Regular cardiac myocyte (primary cell): ENCODE measurements around the gene ETFB. TPM values are rescaled to one million over a fixed set of nuclear protein-coding genes. Genes with fewer than 3 reads are reported as not detected.

Experiments
- total RNA-seq: library from RNA; depleted of rRNA; stranded (reverse); fragments of >200 nt; gene quantifications from 2 replicates; pipeline ENCODE4 v1.2.3, GENCODE V29; 2014

The ETFB gene
- 107 and 182 TPM in 2 replicates for total RNA-seq

DNA sequence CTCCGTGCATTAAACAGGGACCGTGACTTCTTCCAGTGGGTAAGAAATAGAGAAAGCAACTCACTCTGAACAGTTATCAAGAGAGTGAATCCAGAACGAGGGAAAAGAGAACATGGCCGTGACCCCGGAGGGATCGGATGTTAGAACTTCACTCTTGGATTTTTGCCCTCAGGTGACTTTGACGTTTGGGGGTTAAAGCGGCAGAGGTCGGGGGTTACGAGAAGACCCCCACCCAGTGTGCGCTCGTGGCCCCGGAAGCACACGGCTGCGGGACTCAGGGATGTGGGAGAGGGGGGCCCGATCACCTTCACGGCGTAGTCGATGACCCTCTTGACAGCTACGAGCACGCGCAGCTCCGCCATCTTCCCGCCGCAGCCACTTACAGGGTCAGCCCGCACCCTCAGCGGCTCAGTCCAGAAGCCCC, at the start of gene ETFB:
Gene ETFB (minus strand): TSS at position 424 of the 424 bp plus-strand sequence. CDS start 62 bp downstream, at position 362.

GRCh38 chr19:51387924-51388389, 21.8 kb upstream of the ETFB start, which contains the start of gene LIM2:
TSS of gene LIM2 (minus strand) at chr19:51387974. CDS start at chr19:51387443, 531 bp downstream.

GRCh38 chr19:51372649-51373504, 6.7 kb upstream of the ETFB start, which contains the start of gene NKG7:
TSS of gene NKG7 (minus strand) at chr19:51372654. CDS start at chr19:51372535, 119 bp downstream.

GRCh38 chr19:51368366-51369282, 2.4 kb upstream of the ETFB start, which contains the start of gene CLDND2:
TSS of gene CLDND2 (minus strand) at chr19:51369003. CDS start at chr19:51368577, 426 bp downstream.

GRCh38 chr19:51341976-51342580, 24.1 kb downstream of the ETFB start, which contains the start of gene VSIG10L:
TSS of gene VSIG10L (minus strand) at chr19:51342139. CDS start at chr19:51342124, 15 bp downstream.

GRCh38 chr19:51311351-51312257, 54.6 kb downstream of the ETFB start, which contains the start of gene IGLON5:
TSS of gene IGLON5 (plus strand) at chr19:51311644. CDS start at chr19:51311848, 204 bp downstream.

Other genes starting within 250 kb of the ETFB start
- 0.19 and 0.28 TPM in 2 replicates for gene SIGLEC9, start 241.5 kb downstream of the ETFB start, total RNA-seq
- gene SIGLEC7, start 224.1 kb downstream of the ETFB start, total RNA-seq = not detected in 2 replicates
- gene CD33, start 141.3 kb downstream of the ETFB start, total RNA-seq = not detected in 2 replicates
- gene SIGLECL1, start 115.3 kb downstream of the ETFB start, total RNA-seq = not detected in 2 replicates
- gene IGLON5, start 54.7 kb downstream of the ETFB start, total RNA-seq = under 0.01 TPM in 1 of 2 replicates, not detected in the other
- gene VSIG10L, start 24.2 kb downstream of the ETFB start, total RNA-seq = 0.38 and 0.85 TPM in 2 replicates
- not detected in 2 replicates for gene CLDND2, start 2.6 kb upstream of the ETFB start, total RNA-seq
- gene NKG7, start 6.3 kb upstream of the ETFB start, total RNA-seq = not detected in 2 replicates
- not detected in 2 replicates for gene LIM2, start 21.6 kb upstream of the ETFB start, total RNA-seq
- gene C19orf84, start 24.2 kb upstream of the ETFB start, total RNA-seq = not detected in 2 replicates
- not detected in 2 replicates for gene SIGLEC10, start 51.3 kb upstream of the ETFB start, total RNA-seq
- not detected in 2 replicates for gene SIGLEC8, start 92.1 kb upstream of the ETFB start, total RNA-seq
- not detected in 2 replicates for gene CEACAM18, start 112.2 kb upstream of the ETFB start, total RNA-seq
- gene SIGLEC12, start 135.4 kb upstream of the ETFB start, total RNA-seq = not detected in 2 replicates
- gene SIGLEC6, start 165.3 kb upstream of the ETFB start, total RNA-seq = not detected in 2 replicates
- gene ZNF175, start 204.9 kb upstream of the ETFB start, total RNA-seq = 31.0 and 56.9 TPM in 2 replicates